Peyer's patch (tissue), 4 donors: ENCODE data around the gene COLEC11. TPM values are rescaled to one million over a fixed set of nuclear protein-coding genes. Genes with fewer than 3 reads are reported as not detected.
"Not testable (repeated sequence)": the region's sequence is repeated elsewhere in the genome, so short reads cannot be mapped to it uniquely, and the experiment has no call there.

Experiments used
- DNase-seq, 3 donors: peaks; one replicate each; pipeline ENCODE4 v3.0.0-alpha.2; 2017 to 2019
- H3K27ac ChIP-seq, 4 donors: fragments of 200-600 bp; sonication (generic); one replicate each; pipeline ENCODE4 v1.5.1; 2016 to 2019
- H3K27me3 ChIP-seq, 2 donors: fragments of 200-600 bp; sonication (generic); one replicate each; pipeline ENCODE4 v1.5.1; 2019
- H3K36me3 ChIP-seq, 3 donors: fragments of 200-600 bp; sonication (generic); one replicate each; pipeline ENCODE4 v1.5.1; 2016 to 2019
- H3K4me1 ChIP-seq, 4 donors: fragments of 200-600 bp; sonication (generic); one replicate each; pipeline ENCODE4 v1.5.1; 2016 to 2019
- H3K4me3 ChIP-seq, 4 donors: fragments of 200-600 bp; sonication (generic); 1 replicate in 3 of 4; 2 replicates in 1 of 4; pipeline ENCODE4 v1.5.1; 2016 to 2019; ENCODE audit warnings: mild to moderate bottlenecking in 1 of 4
- H3K9me3 ChIP-seq, 4 donors: fragments of 200-600 bp; sonication (generic); one replicate each; pipeline ENCODE4 v1.5.1; 2016 to 2019; ENCODE audit warnings: mild to moderate bottlenecking in 1 of 4
- CTCF ChIP-seq, 6 experiments: fragments of 450-650 bp in 4 of 6; fragments of 200-600 bp in 2 of 6; sonication (generic) in 1 of 6; IDR thresholded peaks; one replicate each; pipeline ENCODE4 v1.5.1; 2017 to 2019; ENCODE audit warnings: antibody characterized with exemption in 6 of 6, mild to moderate bottlenecking in 3 of 6, moderate library complexity in 1 of 6
- POLR2A ChIP-seq, 2 donors: fragments of 450-650 bp; IDR thresholded peaks; one replicate each; pipeline ENCODE4 v1.5.1; 2017; ENCODE audit warnings: antibody characterized with exemption in 2 of 2, mild to moderate bottlenecking in 2 of 2, moderate library complexity in 2 of 2
- total RNA-seq, 4 donors: library from RNA; depleted of rRNA; stranded (reverse); fragments of >200 nt; gene quantifications; one replicate each; pipeline ENCODE4 v1.1.0, GENCODE V29; 2016

Gene COLEC11
- total RNA-seq, 4 donors from 2014 or later, result 0.70 to 5.8 (median 1.1) TPM; not detected in 1

DNA sequence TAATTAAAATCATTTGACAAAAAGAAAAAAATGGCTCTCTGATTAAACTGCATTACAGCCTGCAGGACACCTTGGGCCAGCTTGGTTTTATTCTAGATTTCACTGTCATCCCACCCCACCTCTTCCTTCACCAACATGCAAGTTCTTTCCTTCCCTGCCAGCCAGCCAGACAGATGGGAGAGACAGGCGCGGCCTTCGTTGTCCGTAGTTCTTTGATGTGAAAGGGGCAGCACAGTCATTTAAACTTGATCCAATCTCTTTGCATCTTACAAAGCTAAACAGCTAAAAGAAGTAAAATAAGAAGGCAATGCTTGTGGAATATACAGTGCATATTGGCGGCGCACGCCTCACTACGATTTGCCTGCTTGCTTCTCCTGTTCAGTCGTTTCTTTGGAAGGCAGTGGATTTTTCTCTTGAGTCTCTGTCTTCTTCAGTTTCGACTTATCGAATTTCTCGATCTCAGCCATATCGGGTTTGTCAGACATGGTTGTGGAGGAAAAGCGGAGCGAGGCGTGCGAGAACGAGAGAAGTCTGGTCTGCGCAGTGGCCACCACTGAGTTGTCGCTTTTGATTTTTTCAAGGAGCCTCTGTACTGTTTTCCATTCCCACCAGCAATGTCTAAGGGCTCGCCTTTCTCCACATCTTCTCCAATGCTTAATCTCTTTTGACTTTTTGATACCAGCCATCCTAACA, 22.4 kb downstream of the COLEC11 start:
- H3K27me3 ChIP-seq, result no peaks in the 10 kb centered on the region
- no peaks in the 10 kb centered on the region for H3K36me3 ChIP-seq
- TF ChIP-seq CTCF (IDR thresholded peaks at IDR 0.05) (no peak), POLR2A (IDR thresholded peaks at IDR 0.05) (no peak)
- H3K4me3 ChIP-seq, result no peak overlapping the region
- peak in 2 of 3 donors; percentile 5 to 9 for DNase-seq
- no peaks in the 10 kb centered on the region for H3K4me1 ChIP-seq
- H3K9me3 ChIP-seq, result peaks cover 0 to 5% (median 0%) of the 10 kb centered on the region in 4 donors
- no peak overlapping the region for H3K27ac ChIP-seq

GRCh38 chr2:3618367-3618766, 23.5 kb downstream of the COLEC11 start:
- Histone ChIP-seq H3K27me3 (no peaks in the 10 kb centered on the region), H3K4me1 (no peaks in the 10 kb centered on the region), H3K36me3 (no peaks in the 10 kb centered on the region), H3K4me3 (no peak overlapping the region), H3K9me3 (peaks cover 0 to 3% (median 0%) of the 10 kb centered on the region in 4 donors), H3K27ac (no peak overlapping the region)
- no peak for DNase-seq
- TF ChIP-seq CTCF (IDR thresholded peaks at IDR 0.05) (no peak), POLR2A (IDR thresholded peaks at IDR 0.05) (no peak)

DNA sequence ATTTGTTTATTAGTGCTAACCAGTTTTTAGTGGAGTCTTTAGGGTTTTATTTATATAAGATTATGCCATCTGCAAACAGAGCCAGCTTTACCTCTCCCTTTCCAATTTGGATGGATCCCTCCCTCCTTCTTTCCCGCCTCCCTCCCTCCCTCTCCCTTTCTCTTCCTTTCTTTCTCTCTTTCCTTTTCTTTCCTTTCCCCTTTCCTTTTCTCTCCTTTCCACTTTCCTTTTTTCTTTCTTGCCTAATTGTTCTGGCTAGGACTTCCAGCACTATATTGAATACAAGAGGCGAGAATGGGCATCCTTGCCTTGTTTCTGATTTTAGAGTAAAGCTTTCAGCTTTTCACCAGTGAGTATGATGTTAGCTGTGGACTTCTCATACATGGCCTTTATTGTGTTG, 24.1 kb downstream of the COLEC11 start:
- H3K36me3 ChIP-seq, result no peaks in the 10 kb centered on the region
- no peaks in the 10 kb centered on the region for H3K4me1 ChIP-seq
- no peak overlapping the region for H3K4me3 ChIP-seq
- H3K27me3 ChIP-seq, result no peaks in the 10 kb centered on the region
- no peak for TF ChIP-seq POLR2A (IDR thresholded peaks at IDR 0.05)
- no peak for TF ChIP-seq CTCF (IDR thresholded peaks at IDR 0.05)
- no peaks in the 10 kb centered on the region for H3K9me3 ChIP-seq
- H3K27ac ChIP-seq, result no peak overlapping the region
- DNase-seq, result no peak

DNA sequence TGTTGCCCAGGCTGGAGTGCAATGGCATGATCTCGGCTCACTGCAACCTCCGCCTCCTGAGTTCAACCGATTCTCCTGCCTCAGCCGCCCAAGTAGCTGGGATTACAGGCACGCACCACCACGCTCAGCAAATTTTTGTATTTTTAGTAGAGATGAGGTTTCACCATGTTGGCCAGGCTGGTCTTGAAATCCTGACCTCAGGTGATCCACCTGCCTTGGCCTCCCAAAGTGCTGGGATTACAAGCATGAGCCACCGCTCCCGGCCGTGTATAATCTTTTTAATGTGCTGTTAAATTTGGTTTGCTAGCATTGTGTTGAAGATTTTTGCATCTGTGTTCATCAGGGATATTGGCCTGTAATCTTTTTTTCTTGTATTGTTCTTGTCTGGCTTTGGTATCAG, 24.7 kb downstream of the COLEC11 start:
- not testable (repeated sequence) for H3K27me3 ChIP-seq, H3K4me3 ChIP-seq, H3K4me1 ChIP-seq, H3K36me3 ChIP-seq, H3K27ac ChIP-seq, H3K9me3 ChIP-seq
- peak in 2 of 3 donors; percentile 3 to 8 for DNase-seq

DNA sequence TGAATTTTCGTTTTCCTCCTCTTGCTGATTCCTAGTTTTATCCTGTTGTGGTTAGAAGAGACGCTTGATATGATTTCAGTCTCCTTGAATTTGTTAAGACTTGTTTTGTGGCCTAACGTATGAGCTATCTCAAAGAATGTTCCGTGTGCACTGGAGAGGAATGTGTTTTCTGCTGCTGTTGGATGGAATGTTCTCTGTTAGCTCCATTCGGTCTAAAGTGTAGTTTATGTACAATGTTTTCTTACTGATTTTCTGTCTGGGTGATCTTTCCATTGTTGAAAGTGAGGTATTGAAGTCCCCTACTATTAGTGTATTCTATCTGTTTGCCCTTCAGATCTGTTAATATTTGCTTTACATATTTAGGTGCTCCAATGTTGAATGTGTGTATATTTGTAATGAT, 25.9 kb downstream of the COLEC11 start:
- Histone ChIP-seq H3K36me3 (no peaks in the 10 kb centered on the region), H3K4me1 (no peaks in the 10 kb centered on the region), H3K9me3 (no peaks in the 10 kb centered on the region), H3K27me3 (no peaks in the 10 kb centered on the region), H3K4me3 (no peak overlapping the region), H3K27ac (no peak overlapping the region)
- DNase-seq, result no peak
- TF ChIP-seq POLR2A (IDR thresholded peaks at IDR 0.05) (no peak), CTCF (IDR thresholded peaks at IDR 0.05) (no peak)

- no peaks in the 10 kb centered on the region for H3K27me3 ChIP-seq
- no peaks in the 10 kb centered on the region for H3K4me1 ChIP-seq
- H3K36me3 ChIP-seq, result no peaks in the 10 kb centered on the region
- no peaks in the 10 kb centered on the region for H3K9me3 ChIP-seq
- DNase-seq, result no peak
- no peak overlapping the region for H3K4me3 ChIP-seq
- H3K27ac ChIP-seq, result no peak overlapping the region
- TF ChIP-seq POLR2A (IDR thresholded peaks at IDR 0.05) (no peak), CTCF (IDR thresholded peaks at IDR 0.05) (no peak)
Observed at GRCh38 chr2:3622967-3623366, 28.1 kb downstream of the COLEC11 start.
